Fibroblast of lung (primary cell): Measurements from ENCODE around the gene NKX6-2. TPM values are rescaled to one million over a fixed set of nuclear protein-coding genes. Genes with fewer than 3 reads are reported as not detected.

Experiments used
- DNase-seq, 2 donors: peaks; one replicate each; pipeline versions ENCODE4 v3.0.0 to v3.0.0-alpha.2; 2010; ENCODE audit warnings: low read depth in 2 of 2
- H2AFZ ChIP-seq: 2 replicates; pipeline ENCODE4 v1.5.1; 2012; ENCODE audit warnings: low read length, control low read depth, inconsistent platforms
- H3K27ac ChIP-seq: 2 replicates; pipeline ENCODE4 v1.5.1; 2011; ENCODE audit warnings: low read length, control low read depth; ENCODE audit not compliant: insufficient read depth
- H3K27me3 ChIP-seq: 2 replicates; pipeline ENCODE4 v1.5.1; 2011; ENCODE audit warnings: mild to moderate bottlenecking, low read length; ENCODE audit not compliant: control insufficient read depth, insufficient read depth
- H3K36me3 ChIP-seq: 2 replicates; pipeline ENCODE4 v1.5.1; 2011; ENCODE audit warnings: low read length; ENCODE audit not compliant: control insufficient read depth, insufficient read depth
- H3K4me1 ChIP-seq: 2 replicates; pipeline ENCODE4 v1.5.1; 2011; ENCODE audit warnings: low read length; ENCODE audit not compliant: control insufficient read depth, insufficient read depth; ENCODE audit errors: extremely low read depth
- H3K4me2 ChIP-seq: 2 replicates; pipeline ENCODE4 v1.5.1; 2011; ENCODE audit warnings: low read length, control low read depth; ENCODE audit not compliant: insufficient read depth; ENCODE audit errors: extremely low read depth
- H3K4me3 ChIP-seq, 4 experiments: fragments of 200-600 bp in 1 of 4; sonication (generic) in 1 of 4; replicated peaks in 1 of 4; 2 replicates each; pipeline ENCODE4 v1.5.1; 2011 to 2016; ENCODE audit warnings: low read length in 4 of 4, low read depth in 3 of 4, mild to moderate bottlenecking in 3 of 4, control low read depth in 2 of 4, inconsistent platforms in 1 of 4, mixed read lengths in 1 of 4; ENCODE audit not compliant: insufficient read depth in 1 of 4; ENCODE audit errors: control extremely low read depth in 1 of 4
- H3K79me2 ChIP-seq: 2 replicates; pipeline ENCODE4 v1.5.1; 2012; ENCODE audit warnings: mild to moderate bottlenecking, low read length, inconsistent platforms; ENCODE audit not compliant: control insufficient read depth, insufficient read depth
- H3K9ac ChIP-seq: 2 replicates; pipeline ENCODE4 v1.5.1; 2011; ENCODE audit warnings: mild to moderate bottlenecking, low read length, control low read depth; ENCODE audit not compliant: insufficient read depth
- H3K9me3 ChIP-seq: 2 replicates; pipeline ENCODE4 v1.5.1; 2012; ENCODE audit warnings: low read depth, low read length; ENCODE audit not compliant: control insufficient read depth, insufficient read depth
- H4K20me1 ChIP-seq: 2 replicates; pipeline ENCODE4 v1.5.1; 2011; ENCODE audit warnings: low read length; ENCODE audit not compliant: control insufficient read depth, insufficient read depth; ENCODE audit errors: extremely low read depth
- EZH2 ChIP-seq: IDR thresholded peaks from 2 replicates; pipeline ENCODE4 v1.5.1; 2012; ENCODE audit warnings: low read length, control low read depth, mild to moderate bottlenecking; ENCODE audit errors: missing control alignments
- polyA plus RNA-seq, 2 donors: library from polyadenylated mRNA; depleted of rRNA in 1 of 2; stranded (reverse) in 1 of 2; unstranded in 1 of 2; fragments of >200 nt; gene quantifications; 2 replicates each; pipeline ENCODE4 v1.2.1, GENCODE V29; 2011 to 2012; ENCODE audit warnings: missing spikeins in 1 of 2
- total RNA-seq: library from RNA; depleted of rRNA; stranded (reverse); fragments of >200 nt; gene quantifications from 2 replicates; pipeline ENCODE4 v1.2.1, GENCODE V29; 2014
- TF ChIP-seq, protein P1 (sequence below), 2 donors: IDR thresholded peaks in 1 of 2; conservative IDR thresholded peaks in 1 of 2; 1 replicate in 1 of 2; 2 replicates in 1 of 2; pipeline ENCODE4 v1.5.1; 2011 to 2012; ENCODE audit warnings: low read length in 2 of 2, control low read depth in 1 of 2, inconsistent platforms in 1 of 2, low read depth in 1 of 2, mild to moderate bottlenecking in 1 of 2

The NKX6-2 gene
- total and polyA plus RNA-seq, 2 donors (not counting 1 experiment from before 2014, with no cell fraction given) = not detected

DNA sequence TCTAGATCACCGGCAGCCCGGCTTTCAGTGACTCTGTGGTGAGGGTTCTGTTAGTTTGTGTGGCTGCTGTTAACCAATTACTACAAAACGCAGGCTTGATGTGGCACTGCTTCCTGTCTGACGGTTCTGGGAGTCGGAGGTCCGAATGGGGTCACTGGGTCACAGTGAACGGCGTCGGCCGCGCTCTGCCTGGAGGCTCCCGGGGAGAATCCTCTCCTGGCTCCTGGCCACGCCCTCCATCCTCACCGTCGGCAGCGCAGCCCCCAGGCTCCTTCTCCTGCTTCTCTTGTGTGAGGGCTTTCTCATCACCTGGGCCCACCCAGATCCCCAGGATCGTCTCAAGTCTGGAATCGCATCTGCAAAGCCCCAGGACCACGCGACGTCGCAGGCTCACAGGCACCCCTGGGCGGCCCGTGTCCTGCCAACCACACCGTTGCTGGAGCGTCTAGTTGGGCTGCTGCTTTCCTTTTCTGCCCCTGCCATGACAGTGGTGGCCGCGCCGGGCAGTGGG, 31.8 kb upstream of the NKX6-2 start:
- no peaks in the 10 kb centered on the region for H3K4me1 ChIP-seq
- TF ChIP-seq, protein P1, sequence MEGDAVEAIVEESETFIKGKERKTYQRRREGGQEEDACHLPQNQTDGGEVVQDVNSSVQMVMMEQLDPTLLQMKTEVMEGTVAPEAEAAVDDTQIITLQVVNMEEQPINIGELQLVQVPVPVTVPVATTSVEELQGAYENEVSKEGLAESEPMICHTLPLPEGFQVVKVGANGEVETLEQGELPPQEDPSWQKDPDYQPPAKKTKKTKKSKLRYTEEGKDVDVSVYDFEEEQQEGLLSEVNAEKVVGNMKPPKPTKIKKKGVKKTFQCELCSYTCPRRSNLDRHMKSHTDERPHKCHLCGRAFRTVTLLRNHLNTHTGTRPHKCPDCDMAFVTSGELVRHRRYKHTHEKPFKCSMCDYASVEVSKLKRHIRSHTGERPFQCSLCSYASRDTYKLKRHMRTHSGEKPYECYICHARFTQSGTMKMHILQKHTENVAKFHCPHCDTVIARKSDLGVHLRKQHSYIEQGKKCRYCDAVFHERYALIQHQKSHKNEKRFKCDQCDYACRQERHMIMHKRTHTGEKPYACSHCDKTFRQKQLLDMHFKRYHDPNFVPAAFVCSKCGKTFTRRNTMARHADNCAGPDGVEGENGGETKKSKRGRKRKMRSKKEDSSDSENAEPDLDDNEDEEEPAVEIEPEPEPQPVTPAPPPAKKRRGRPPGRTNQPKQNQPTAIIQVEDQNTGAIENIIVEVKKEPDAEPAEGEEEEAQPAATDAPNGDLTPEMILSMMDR (conservative IDR thresholded peaks at IDR 0.05 in 1 of 2, IDR thresholded peaks at IDR 0.05 in 1 of 2; ENCODE audit: low read depth in 1 of 2, low read length in 2 of 2) = no peak
- TF ChIP-seq EZH2 = no peak
- no peak overlapping the region for H3K9ac ChIP-seq
- no peaks in the 10 kb centered on the region for H3K36me3 ChIP-seq
- H3K27ac ChIP-seq = no peak overlapping the region
- no peak overlapping the region for H3K4me3 ChIP-seq
- H2AFZ ChIP-seq = no peak overlapping the region
- H3K9me3 ChIP-seq = no peaks in the 10 kb centered on the region
- no peaks in the 10 kb centered on the region for H3K79me2 ChIP-seq
- no peaks in the 10 kb centered on the region for H3K27me3 ChIP-seq
- no peak for DNase-seq
- H4K20me1 ChIP-seq = no peaks in the 10 kb centered on the region
- no peak overlapping the region for H3K4me2 ChIP-seq

DNA sequence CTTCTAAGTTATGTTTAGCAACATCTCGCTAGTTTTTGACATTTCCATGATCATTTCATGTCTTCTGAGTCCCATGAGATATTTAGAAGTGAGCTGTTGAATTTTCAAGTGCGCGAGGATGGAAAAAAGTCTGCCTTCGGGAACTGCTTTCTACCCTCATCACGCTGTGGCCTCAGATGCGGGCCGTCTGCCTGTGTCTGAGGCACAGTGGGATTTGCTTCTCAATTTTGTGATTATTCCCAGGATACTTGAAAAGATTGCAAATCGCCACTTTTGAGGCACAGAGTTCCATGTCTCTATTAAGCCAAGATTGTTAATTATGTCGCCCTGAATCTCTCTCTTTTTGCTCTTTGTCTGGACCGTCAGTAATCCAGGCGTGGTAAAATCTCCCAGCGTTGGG, 30.8 kb upstream of the NKX6-2 start:
- H3K9ac ChIP-seq = no peak overlapping the region
- no peaks in the 10 kb centered on the region for H3K4me1 ChIP-seq
- H3K36me3 ChIP-seq = no peaks in the 10 kb centered on the region
- H3K27ac ChIP-seq = no peak overlapping the region
- TF ChIP-seq EZH2 = no peak
- TF ChIP-seq, protein P1 (conservative IDR thresholded peaks at IDR 0.05 in 1 of 2, IDR thresholded peaks at IDR 0.05 in 1 of 2; ENCODE audit: low read depth in 1 of 2, low read length in 2 of 2) = no peak
- H3K4me2 ChIP-seq = no peak overlapping the region
- DNase-seq = no peak
- H3K27me3 ChIP-seq = no peaks in the 10 kb centered on the region
- H3K9me3 ChIP-seq = no peaks in the 10 kb centered on the region
- no peak overlapping the region for H3K4me3 ChIP-seq
- H3K79me2 ChIP-seq = no peaks in the 10 kb centered on the region
- no peaks in the 10 kb centered on the region for H4K20me1 ChIP-seq
- no peak overlapping the region for H2AFZ ChIP-seq

DNA sequence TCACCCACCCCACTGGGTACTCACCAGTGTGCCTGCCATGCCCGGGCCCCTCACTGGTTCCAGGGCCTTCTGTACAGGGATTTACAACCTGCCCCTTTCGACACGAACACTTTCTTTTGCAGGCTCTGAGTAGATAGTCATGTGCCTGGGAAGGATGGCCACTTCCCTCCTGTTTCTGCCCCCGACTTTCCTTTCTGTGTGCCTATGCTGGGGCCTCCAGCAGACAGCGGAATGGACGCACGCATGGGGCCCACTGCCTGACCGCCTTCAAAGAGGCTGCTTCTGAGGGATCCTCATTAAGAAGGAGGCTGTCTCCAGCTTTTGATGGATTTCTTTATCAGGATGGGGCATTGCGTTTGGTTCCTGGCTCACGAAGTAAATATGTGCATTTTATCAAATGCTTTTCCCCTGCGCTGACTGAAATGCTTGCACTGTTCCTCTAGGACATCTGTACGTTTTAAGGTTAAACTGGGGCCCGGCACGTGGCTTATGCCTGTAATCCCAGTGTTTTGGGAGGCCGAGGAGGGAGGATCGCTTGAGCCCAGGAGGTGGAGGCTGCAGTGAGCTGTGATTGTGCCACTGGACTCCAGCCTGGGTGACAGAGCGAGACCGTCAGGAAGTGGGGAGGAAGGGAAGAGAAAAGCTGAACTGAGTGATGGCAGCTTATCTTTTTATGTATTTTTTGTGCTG, 29.4 kb upstream of the NKX6-2 start:
- DNase-seq = no peak
- Histone ChIP-seq H3K27ac (no peak overlapping the region), H2AFZ (no peak overlapping the region), H3K9me3 (no peaks in the 10 kb centered on the region), H3K27me3 (no peaks in the 10 kb centered on the region), H3K4me2 (no peak overlapping the region), H3K36me3 (no peaks in the 10 kb centered on the region), H3K4me3 (no peak overlapping the region), H3K79me2 (no peaks in the 10 kb centered on the region), H3K9ac (no peak overlapping the region), H3K4me1 (no peaks in the 10 kb centered on the region), H4K20me1 (no peaks in the 10 kb centered on the region)
- no peak for TF ChIP-seq EZH2
